ENCODE data around the gene ZNF594. TPM values are rescaled to one million over a fixed set of nuclear protein-coding genes. Genes with fewer than 3 reads are reported as not detected.
"Not testable (repeated sequence)": the region's sequence is repeated elsewhere in the genome, so short reads cannot be mapped to it uniquely, and the experiment has no call there.

Gene ZNF594
- total and polyA plus RNA-seq, 2 of the 8 experiments (the other 6 are each of a cell fraction or from before 2014, with no cell fraction given), result 3.6 to 14.3 TPM

DNA sequence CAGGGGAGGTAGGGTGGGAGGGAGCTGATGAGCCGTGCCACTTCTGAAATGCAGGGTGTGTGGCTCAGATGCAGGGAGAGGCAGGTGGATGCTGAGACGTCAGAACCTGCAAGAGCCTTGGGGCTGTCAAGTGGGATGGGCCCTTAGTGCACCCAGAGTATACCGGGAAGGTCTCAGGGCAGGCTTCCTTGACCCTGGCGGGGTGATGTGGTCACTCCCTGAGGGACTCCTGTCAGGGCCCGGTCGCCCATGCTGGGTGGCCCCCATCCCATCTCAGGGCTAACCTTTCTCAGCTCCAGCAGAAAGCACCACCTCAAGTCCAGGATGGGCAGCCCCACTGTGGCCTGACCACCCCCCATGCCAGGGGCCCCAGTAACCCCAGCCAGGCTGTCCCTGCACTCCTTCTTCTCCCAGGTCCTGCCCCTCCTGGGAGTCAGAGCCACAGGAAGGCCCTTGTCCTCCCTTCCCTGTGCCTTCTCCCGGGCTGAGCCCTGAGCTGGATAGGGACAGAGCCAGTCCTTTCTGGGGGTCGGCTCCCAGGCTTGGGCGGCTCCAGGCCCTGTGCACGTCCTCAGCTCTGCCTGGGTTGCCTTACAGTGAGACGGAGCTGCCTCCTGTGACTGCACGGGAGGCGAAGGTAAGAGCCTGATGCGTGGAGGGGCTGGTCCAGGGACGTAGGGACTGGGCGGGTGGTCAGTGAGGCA is 59.7 kb downstream of the ZNF594 start:
- WGBS, 2 experiments (ENCODE audit: extremely low coverage in 1 of 2, insufficient coverage in 1 of 2, insufficient read length in 1 of 2, insufficient replicate concordance in 2 of 2, low coverage in 1 of 2, low lambda C conversion rate in 2 of 2, missing lambda C conversion rate in 1 of 2), result 90% methylated on average over 10 of the region's 16 CpGs; no CpG with 5 or more reads in 1 of the 2 experiments
- peak overlapping the region; percentile 51; the same call in 1 of the 2 replicates for H4K8ac ChIP-seq (ENCODE audit: extremely low read depth, insufficient read depth, low read length)

More for the DNA sequence above, 59.7 kb downstream of the ZNF594 start:
- H3K9me3 ChIP-seq (ENCODE audit: insufficient read depth in 2 of 2, low read depth in 1 of 2, low read length in 1 of 2); H3K4me2 ChIP-seq (ENCODE audit: insufficient read depth in 1 of 2, low read depth in 2 of 2, low read length in 2 of 2); H3K14ac ChIP-seq (ENCODE audit: insufficient read length); H3K36me3 ChIP-seq (ENCODE audit: control insufficient read depth in 2 of 4, insufficient read depth in 4 of 4, low read length in 3 of 4); H4K91ac ChIP-seq (replicated peaks; ENCODE audit: insufficient read length, low read length); H2AFZ ChIP-seq (ENCODE audit: low read length); CTCF ChIA-PET (ENCODE audit: partially characterized antibody); H3K18ac ChIP-seq (ENCODE audit: extremely low read depth, low read length); H3K4me3 ChIP-seq (ENCODE audit: extremely low read depth in 1 of 4, insufficient read depth in 2 of 4, low read depth in 3 of 4, low read length in 4 of 4); H3K9ac ChIP-seq (replicated peaks in 1 of 4; ENCODE audit: extremely low read depth in 1 of 4, low read depth in 3 of 4, low read length in 3 of 4); H3K56ac ChIP-seq (replicated peaks; ENCODE audit: insufficient read length, low read depth, low read length); H3K27me3 ChIP-seq (replicated peaks in 1 of 4; ENCODE audit: control insufficient read depth in 3 of 4, extremely low read depth in 1 of 4, insufficient read depth in 3 of 4, low read length in 3 of 4); H3K27ac ChIP-seq (ENCODE audit: low read depth, low read length); H2BK15ac ChIP-seq (ENCODE audit: low read length); H2BK12ac ChIP-seq (ENCODE audit: low read depth, low read length); H4K20me1 ChIP-seq (replicated peaks in 1 of 2; ENCODE audit: control insufficient read depth in 1 of 2, insufficient read depth in 2 of 2, low read length in 2 of 2); H3K23me2 ChIP-seq (ENCODE audit: low read depth, low read length); H2BK20ac ChIP-seq (ENCODE audit: low read length); H3K79me2 ChIP-seq (ENCODE audit: control insufficient read depth in 1 of 2, insufficient read depth in 2 of 2, low read length in 2 of 2); H3K4ac ChIP-seq (replicated peaks; ENCODE audit: insufficient read length, low read depth, low read length); FAIRE-seq; H4K5ac ChIP-seq (ENCODE audit: insufficient read length, low read depth, low read length); H3K23ac ChIP-seq (ENCODE audit: insufficient read length); H3K79me1 ChIP-seq (ENCODE audit: low read depth, low read length); H2AK5ac ChIP-seq (ENCODE audit: low read depth, low read length); H2BK120ac ChIP-seq (replicated peaks; ENCODE audit: low read depth, low read length); H2BK5ac ChIP-seq (ENCODE audit: low read depth, low read length); H3K4me1 ChIP-seq (replicated peaks in 1 of 4; ENCODE audit: control insufficient read depth in 3 of 4, insufficient read depth in 4 of 4, low read length in 3 of 4): not testable (repeated sequence)
- peak in 1 of 2 experiments; percentile 28 for DNase-seq (ENCODE audit: low read depth in 1 of 2, low spot score in 2 of 2)
- POLR2A ChIA-PET (ENCODE audit: partially characterized antibody), result interaction anchor here (1.4 kb wide), 1 partner anchor 9 kb away, joined by 3 read pairs; no protein-coding TSS in a partner anchor

Measured in H1 (cell line).